ENCODE data around the gene PAK5. TPM values are rescaled to one million over a fixed set of nuclear protein-coding genes. Genes with fewer than 3 reads are reported as not detected.

Gene PAK5
- polyA plus RNA-seq, 1 of the 3 experiments (the other 2 are of a cell fraction) = 0.03 TPM

DNA sequence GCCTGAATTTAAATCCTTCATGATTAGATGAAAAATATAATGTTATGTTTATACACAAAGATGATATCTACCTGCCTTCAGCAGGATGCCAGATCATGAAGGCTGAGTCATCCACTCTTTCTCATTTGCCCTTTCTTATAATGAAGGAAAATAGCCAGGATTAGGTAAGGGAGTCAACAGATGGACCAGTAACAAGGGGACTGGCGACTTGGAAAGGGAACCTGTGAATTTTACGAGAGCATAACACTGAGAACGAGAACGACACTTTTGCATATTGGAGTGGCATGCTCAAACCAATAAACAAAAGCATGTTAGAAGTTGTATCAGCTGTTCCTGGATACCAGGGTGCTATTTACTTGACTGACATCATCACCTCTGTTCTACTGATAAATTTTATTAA is 170.5 kb downstream of the PAK5 start:
- Histone ChIP-seq H3K4me3 (ENCODE audit: low read depth in 2 of 2, low read length in 1 of 2) (no peak overlapping the region), H3K27ac (ENCODE audit: low read depth in 2 of 2, low read length in 1 of 2) (no peak overlapping the region), H3K9me3 (no peaks in the 10 kb centered on the region), H3K9me2 (no peaks in the 10 kb centered on the region), H3K36me3 (replicated peaks in 1 of 2; ENCODE audit: control insufficient read depth in 1 of 2, insufficient read depth in 2 of 2, low read length in 1 of 2) (no peaks in the 10 kb centered on the region), H4K20me1 (ENCODE audit: insufficient read depth) (no peaks in the 10 kb centered on the region), H3K27me3 (ENCODE audit: insufficient read depth) (no peaks in the 10 kb centered on the region), H3K4me2 (no peak overlapping the region), H2AFZ (ENCODE audit: low read depth) (no peak overlapping the region), H3K9ac (no peak overlapping the region), H3K79me2 (ENCODE audit: insufficient read depth) (no peaks in the 10 kb centered on the region), H3K4me1 (ENCODE audit: control insufficient read depth in 1 of 2, insufficient read depth in 2 of 2, low read depth in 1 of 2, low read length in 1 of 2) (no peaks in the 10 kb centered on the region), H3F3A (replicated peaks; ENCODE audit: insufficient read depth) (no peaks in the 10 kb centered on the region)
- 30% methylated on average over 4 of the region's 4 CpGs for WGBS (ENCODE audit: low lambda C conversion rate)
- POLR2A ChIA-PET = no interaction called here
- CTCF ChIA-PET = no interaction called here
- TF ChIP-seq POLR2AphosphoS5 (IDR thresholded peaks at IDR 0.05; ENCODE audit: low read depth, low read length) = no peak
- no peak for TF ChIP-seq EZH2phosphoT487 (IDR thresholded peaks at IDR 0.05; ENCODE audit: borderline replicate concordance, low read depth)
- TF ChIP-seq, protein P1, sequence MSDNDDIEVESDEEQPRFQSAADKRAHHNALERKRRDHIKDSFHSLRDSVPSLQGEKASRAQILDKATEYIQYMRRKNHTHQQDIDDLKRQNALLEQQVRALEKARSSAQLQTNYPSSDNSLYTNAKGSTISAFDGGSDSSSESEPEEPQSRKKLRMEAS (IDR thresholded peaks at IDR 0.05; ENCODE audit: low read depth) = no peak
- TF ChIP-seq ELF1 (IDR thresholded peaks at IDR 0.05) = no peak
- TF ChIP-seq, protein P2, sequence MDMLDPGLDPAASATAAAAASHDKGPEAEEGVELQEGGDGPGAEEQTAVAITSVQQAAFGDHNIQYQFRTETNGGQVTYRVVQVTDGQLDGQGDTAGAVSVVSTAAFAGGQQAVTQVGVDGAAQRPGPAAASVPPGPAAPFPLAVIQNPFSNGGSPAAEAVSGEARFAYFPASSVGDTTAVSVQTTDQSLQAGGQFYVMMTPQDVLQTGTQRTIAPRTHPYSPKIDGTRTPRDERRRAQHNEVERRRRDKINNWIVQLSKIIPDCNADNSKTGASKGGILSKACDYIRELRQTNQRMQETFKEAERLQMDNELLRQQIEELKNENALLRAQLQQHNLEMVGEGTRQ (IDR thresholded peaks at IDR 0.05; ENCODE audit: borderline replicate concordance, low read depth, low read length) = no peak
- no peak for TF ChIP-seq TAF1 (IDR thresholded peaks at IDR 0.05; ENCODE audit: borderline replicate concordance, low read depth, low read length)
- no peak for TF ChIP-seq MEF2A (IDR thresholded peaks at IDR 0.05; ENCODE audit: borderline replicate concordance, low read depth)
- TF ChIP-seq, protein P3, sequence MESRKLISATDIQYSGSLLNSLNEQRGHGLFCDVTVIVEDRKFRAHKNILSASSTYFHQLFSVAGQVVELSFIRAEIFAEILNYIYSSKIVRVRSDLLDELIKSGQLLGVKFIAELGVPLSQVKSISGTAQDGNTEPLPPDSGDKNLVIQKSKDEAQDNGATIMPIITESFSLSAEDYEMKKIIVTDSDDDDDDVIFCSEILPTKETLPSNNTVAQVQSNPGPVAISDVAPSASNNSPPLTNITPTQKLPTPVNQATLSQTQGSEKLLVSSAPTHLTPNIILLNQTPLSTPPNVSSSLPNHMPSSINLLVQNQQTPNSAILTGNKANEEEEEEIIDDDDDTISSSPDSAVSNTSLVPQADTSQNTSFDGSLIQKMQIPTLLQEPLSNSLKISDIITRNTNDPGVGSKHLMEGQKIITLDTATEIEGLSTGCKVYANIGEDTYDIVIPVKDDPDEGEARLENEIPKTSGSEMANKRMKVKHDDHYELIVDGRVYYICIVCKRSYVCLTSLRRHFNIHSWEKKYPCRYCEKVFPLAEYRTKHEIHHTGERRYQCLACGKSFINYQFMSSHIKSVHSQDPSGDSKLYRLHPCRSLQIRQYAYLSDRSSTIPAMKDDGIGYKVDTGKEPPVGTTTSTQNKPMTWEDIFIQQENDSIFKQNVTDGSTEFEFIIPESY (IDR thresholded peaks at IDR 0.05; ENCODE audit: borderline replicate concordance, low read depth) = no peak
- no peak for TF ChIP-seq FOXJ3 (CRISPR knock-in tag; IDR thresholded peaks at IDR 0.05)
- TF ChIP-seq RAD21 (IDR thresholded peaks at IDR 0.05; ENCODE audit: low read length) = no peak
- no peak for TF ChIP-seq SIN3A (IDR thresholded peaks at IDR 0.05; ENCODE audit: borderline replicate concordance, low read depth, low read length)
- TF ChIP-seq, protein P4, sequence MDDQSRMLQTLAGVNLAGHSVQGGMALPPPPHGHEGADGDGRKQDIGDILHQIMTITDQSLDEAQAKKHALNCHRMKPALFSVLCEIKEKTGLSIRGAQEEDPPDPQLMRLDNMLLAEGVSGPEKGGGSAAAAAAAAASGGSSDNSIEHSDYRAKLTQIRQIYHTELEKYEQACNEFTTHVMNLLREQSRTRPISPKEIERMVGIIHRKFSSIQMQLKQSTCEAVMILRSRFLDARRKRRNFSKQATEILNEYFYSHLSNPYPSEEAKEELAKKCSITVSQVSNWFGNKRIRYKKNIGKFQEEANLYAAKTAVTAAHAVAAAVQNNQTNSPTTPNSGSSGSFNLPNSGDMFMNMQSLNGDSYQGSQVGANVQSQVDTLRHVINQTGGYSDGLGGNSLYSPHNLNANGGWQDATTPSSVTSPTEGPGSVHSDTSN (IDR thresholded peaks at IDR 0.05) = no peak
- no peak for TF ChIP-seq NRF1 (IDR thresholded peaks at IDR 0.05; ENCODE audit: low read depth, low read length)
- TF ChIP-seq, protein P5, sequence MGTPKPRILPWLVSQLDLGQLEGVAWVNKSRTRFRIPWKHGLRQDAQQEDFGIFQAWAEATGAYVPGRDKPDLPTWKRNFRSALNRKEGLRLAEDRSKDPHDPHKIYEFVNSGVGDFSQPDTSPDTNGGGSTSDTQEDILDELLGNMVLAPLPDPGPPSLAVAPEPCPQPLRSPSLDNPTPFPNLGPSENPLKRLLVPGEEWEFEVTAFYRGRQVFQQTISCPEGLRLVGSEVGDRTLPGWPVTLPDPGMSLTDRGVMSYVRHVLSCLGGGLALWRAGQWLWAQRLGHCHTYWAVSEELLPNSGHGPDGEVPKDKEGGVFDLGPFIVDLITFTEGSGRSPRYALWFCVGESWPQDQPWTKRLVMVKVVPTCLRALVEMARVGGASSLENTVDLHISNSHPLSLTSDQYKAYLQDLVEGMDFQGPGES (IDR thresholded peaks at IDR 0.05; ENCODE audit: low read depth, low read length) = no peak
- no peak for TF ChIP-seq RXRA (IDR thresholded peaks at IDR 0.05; ENCODE audit: borderline replicate concordance, low read depth)
- TF ChIP-seq MXI1 (IDR thresholded peaks at IDR 0.05; ENCODE audit: low read depth, low read length) = no peak
- no peak for TF ChIP-seq CHD2 (IDR thresholded peaks at IDR 0.05; ENCODE audit: low read length, partially characterized antibody)
- DNase-seq = no peak

All from SK-N-SH (cell line).